ENCODE measurements around the gene LMTK2.

Gene LMTK2

DNA sequence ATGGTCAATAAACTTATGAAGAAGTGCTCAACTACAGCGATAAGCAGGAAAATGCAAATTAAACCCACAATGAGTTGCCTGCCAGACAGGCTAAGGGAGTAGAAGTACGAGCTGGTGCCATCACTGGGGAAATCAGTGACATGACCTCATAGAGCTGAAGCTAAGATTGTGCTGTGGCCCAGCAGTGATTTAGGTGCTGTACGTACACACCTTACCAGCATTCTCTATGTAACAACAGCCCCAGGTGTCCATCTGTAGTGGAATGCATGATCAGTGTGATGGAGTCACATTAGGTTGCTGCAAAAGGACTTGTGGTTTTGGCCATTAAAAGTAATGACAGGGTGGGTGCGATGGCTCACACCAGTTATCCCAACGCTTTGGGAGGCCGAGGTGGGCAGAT lies 151.0 kb downstream of the LMTK2 start:
- H3K4me3 ChIP-seq (ENCODE audit: low read depth, low read length): no peak overlapping the region
- no peak for TF ChIP-seq CTCF (IDR thresholded peaks at IDR 0.05; ENCODE audit: low read depth, low read length)
